K562 (cell line): ENCODE measurements around the gene ROPN1. TPM values are rescaled to one million over a fixed set of nuclear protein-coding genes. Genes with fewer than 3 reads are reported as not detected.

Source experiments
- ATAC-seq: fragments of 200-7000 bp; cut with Tn5 transposase; 3 replicates; pipeline ENCODE4 v1.9.1; 2020; ENCODE audit warnings: moderate library complexity
- BruUV-seq: library from RNA; stranded (reverse); fragments of 400-500 nt; replicated peaks from 2 replicates; lab custom pipeline; 2021; lab: Mats Ljungman, UMichigan
- CTCF ChIA-PET: fragments of 300-600 bp; formaldehyde crosslinking; extraction: SDS; loops from one replicate; lab custom pipeline; 2021; ENCODE audit warnings: low intra/inter-chr PET ratio; lab: Yijun Ruan, JAX
- POLR2A ChIA-PET: fragments of 300-600, 350-650 bp; sonication (Branson Sonifier 250); formaldehyde crosslinking; extraction: SDS; loops from one replicate; lab custom pipeline; 2021; ENCODE audit warnings: antibody characterized with exemption, inconsistent platforms; lab: Yijun Ruan, JAX
- DNase-seq, 4 experiments: peaks; one replicate each; pipeline versions ENCODE4 v3.0.0 to v3.0.0-alpha.2; 2011 to 2018; ENCODE audit warnings: low spot score in 3 of 4, mixed read lengths in 3 of 4; ENCODE audit errors: extremely low read depth in 1 of 4
- FAIRE-seq: peaks from 2 replicates; lab custom pipeline; 2011; peaks lifted over from hg19 to GRCh38; lab: Jason Lieb, UNC
- H2AFZ ChIP-seq: 2 replicates; pipeline ENCODE4 v1.6.0; 2011; ENCODE audit warnings: low read depth, low read length, control low read depth, inconsistent platforms
- H3K27ac ChIP-seq: fragments of 200-600 bp; 3 replicates; pipeline ENCODE4 v1.8.0; 2011; ENCODE audit warnings: low read depth, mild to moderate bottlenecking, control low read depth, inconsistent platforms, low read length, moderate library complexity, mixed read lengths; ENCODE audit errors: extremely low read depth
- H3K27me3 ChIP-seq, 2 experiments: fragments of 300-600 bp in 1 of 2; 2 replicates in 1 of 2; 3 replicates in 1 of 2; pipeline versions ENCODE4 v1.6.0 to v1.8.0; 2011; ENCODE audit warnings: inconsistent platforms in 2 of 2, low read length in 2 of 2, mild to moderate bottlenecking in 1 of 2, mixed read lengths in 1 of 2, moderate library complexity in 1 of 2; ENCODE audit not compliant: control insufficient read depth in 2 of 2, insufficient read depth in 2 of 2
- H3K36me3 ChIP-seq: fragments of 300-600 bp; 3 replicates; pipeline ENCODE4 v1.8.0; 2011; ENCODE audit warnings: mild to moderate bottlenecking, low read length, inconsistent platforms; ENCODE audit not compliant: control insufficient read depth, insufficient read depth
- H3K4me1 ChIP-seq, 2 experiments: fragments of 200-600 bp in 1 of 2; replicated peaks in 1 of 2; 2 replicates in 1 of 2; 3 replicates in 1 of 2; pipeline versions ENCODE4 v1.5.1 to v1.8.0; 2011; ENCODE audit warnings: inconsistent platforms in 2 of 2, low read length in 2 of 2, mild to moderate bottlenecking in 1 of 2, mixed read lengths in 1 of 2, moderate library complexity in 1 of 2; ENCODE audit not compliant: control insufficient read depth in 2 of 2, insufficient read depth in 2 of 2
- H3K4me2 ChIP-seq: 2 replicates; pipeline ENCODE4 v1.6.1; 2011; ENCODE audit warnings: low read length, control low read depth, inconsistent platforms, mixed read lengths; ENCODE audit not compliant: insufficient read depth
- H3K4me3 ChIP-seq: fragments of 200-600 bp; sonication (generic), shearing (Covaris generic); 2 replicates; pipeline ENCODE4 v1.5.1; 2016; ENCODE audit warnings: control low read depth, inconsistent platforms
- H3K79me2 ChIP-seq: fragments of 200-600 bp; 3 replicates; pipeline ENCODE4 v1.8.0; 2011; ENCODE audit warnings: low read length, inconsistent platforms; ENCODE audit not compliant: control insufficient read depth, insufficient read depth
- H3K9ac ChIP-seq, 2 experiments: 2 replicates each; pipeline versions ENCODE4 v1.6.0 to v1.6.1; 2011; ENCODE audit warnings: low read depth in 2 of 2, low read length in 2 of 2, control low read depth in 1 of 2, inconsistent platforms in 1 of 2, mild to moderate bottlenecking in 1 of 2, mixed read lengths in 1 of 2; ENCODE audit not compliant: insufficient read depth in 1 of 2
- H3K9me1 ChIP-seq: one replicate; pipeline ENCODE4 v1.6.0; 2011; ENCODE audit warnings: inconsistent platforms, mild to moderate bottlenecking, low read length, moderate library complexity; ENCODE audit not compliant: control insufficient read depth, insufficient read depth
- H3K9me3 ChIP-seq: replicated peaks from 2 replicates; pipeline ENCODE4 v1.5.1; 2011; ENCODE audit warnings: low read depth, low read length, inconsistent platforms; ENCODE audit not compliant: control insufficient read depth, insufficient read depth
- H4K20me1 ChIP-seq: replicated peaks from 2 replicates; pipeline ENCODE4 v1.6.1; 2011; ENCODE audit warnings: low read length, inconsistent platforms, mixed read lengths; ENCODE audit not compliant: control insufficient read depth, insufficient read depth
- ATF2 ChIP-seq: sonication (generic); formaldehyde crosslinking; IDR thresholded peaks from 2 replicates; pipeline ENCODE4 v1.8.1; 2022; ENCODE audit warnings: missing genetic modification reagents
- ELF2 ChIP-seq: fragments of 250-450 bp; sonication (Bioruptor Pico); IDR thresholded peaks from 2 replicates; pipeline ENCODE4 v1.5.0; 2021; ENCODE audit warnings: mild to moderate bottlenecking
- FIP1L1 ChIP-seq: fragments of 200-400 bp; formaldehyde crosslinking; IDR thresholded peaks from 2 replicates; pipeline ENCODE4 v1.6.1; 2018; ENCODE audit warnings: mild to moderate bottlenecking, low read depth, low read length; ENCODE audit not compliant: poor library complexity, severe bottlenecking
- HDAC1 ChIP-seq, 2 experiments: fragments of 450-650 bp; IDR thresholded peaks; 2 replicates each; pipeline ENCODE4 v1.6.1; 2016 to 2017; ENCODE audit warnings: inconsistent platforms in 1 of 2, mild to moderate bottlenecking in 1 of 2, moderate library complexity in 1 of 2
- HDAC8 ChIP-seq: fragments of 450-650 bp; IDR thresholded peaks from 2 replicates; pipeline ENCODE4 v1.6.1; 2016; ENCODE audit warnings: mild to moderate bottlenecking, missing genetic modification characterization, moderate library complexity, missing compliant biosample characterization
- LCOR ChIP-seq: sonication (generic); formaldehyde crosslinking; IDR thresholded peaks from 2 replicates; pipeline ENCODE4 v1.8.0; 2022; ENCODE audit warnings: mild to moderate bottlenecking, missing genetic modification reagents
- NFIC ChIP-seq: fragments of 450-650 bp; IDR thresholded peaks from 2 replicates; pipeline ENCODE4 v1.6.1; 2017; ENCODE audit warnings: mild to moderate bottlenecking, inconsistent platforms
- NFYB ChIP-seq: IDR thresholded peaks from 2 replicates; pipeline ENCODE4 v1.6.1; 2011; ENCODE audit warnings: mild to moderate bottlenecking, moderate library complexity; ENCODE audit not compliant: insufficient read length; ENCODE audit errors: extremely low read depth
- RBM14 ChIP-seq: fragments of 200-400 bp; formaldehyde crosslinking; IDR thresholded peaks from 2 replicates; pipeline ENCODE4 v1.6.1; 2018; ENCODE audit warnings: low read depth, mild to moderate bottlenecking, low read length, moderate library complexity, borderline replicate concordance; ENCODE audit not compliant: insufficient read depth
- SIRT6 ChIP-seq: IDR thresholded peaks from one replicate; pipeline ENCODE4 v1.6.1; 2012; ENCODE audit warnings: low read depth, mild to moderate bottlenecking, control low read depth, inconsistent platforms, low read length, moderate library complexity
- SMAD3 ChIP-seq: fragments of 450-650 bp; formaldehyde crosslinking; conservative IDR thresholded peaks from 2 replicates; pipeline ENCODE4 v1.4.0; 2020; ENCODE audit warnings: mild to moderate bottlenecking
- ZC3H11A ChIP-seq: IDR thresholded peaks from 2 replicates; pipeline ENCODE4 v1.6.1; 2012; ENCODE audit warnings: low read depth, low read length, improper control_type of control experiment
- ZNF12 ChIP-seq: sonication (generic); formaldehyde crosslinking; IDR thresholded peaks from 2 replicates; pipeline ENCODE4 v1.4.0; 2020; ENCODE audit warnings: mild to moderate bottlenecking, missing genetic modification reagents
- ZNF121 ChIP-seq: sonication (generic); formaldehyde crosslinking; conservative IDR thresholded peaks from 2 replicates; pipeline ENCODE4 v1.8.0; 2022; ENCODE audit warnings: missing genetic modification reagents
- ZNF717 ChIP-seq: fragments of 250-450 bp; sonication (Bioruptor Pico); IDR thresholded peaks from 2 replicates; pipeline ENCODE4 v1.5.0; 2021
- WGBS: fragments of 100-300 bp; shearing (Covaris generic); methylation state at CpG from one replicate; pipeline ENCODE4 v1.1.6; 2016; ENCODE audit warnings: low coverage, mixed read lengths; ENCODE audit not compliant: insufficient coverage; ENCODE audit errors: missing lambda C conversion rate; 5-methylcytosine and 5-hydroxymethylcytosine counted together
- in situ Hi-C: fragments of 300-500 bp; cut with MboI; formaldehyde crosslinking; loops from 4 replicates; pipeline ENCODE4 v1.15.0; 2018; ENCODE audit warnings: inconsistent platforms, mixed read lengths
- intact Hi-C: fragments of 100-400 bp; cut with micrococcal nuclease; formaldehyde crosslinking; loops from 2 replicates; pipeline ENCODE4 v1.14.2; 2022
- polyA plus RNA-seq, 8 experiments: library from polyadenylated mRNA; depleted of rRNA in 4 of 8; stranded (reverse) in 5 of 8; unstranded in 3 of 8; fragments of >200 nt; fragmentation: Nextera tagmentation in 2 of 8; fragmentation: Illumina TruSeq in 1 of 8; extraction: Ambion mirVana in 2 of 8; extraction: Trizol in 1 of 8; gene quantifications; 2 replicates each; pipeline versions ENCODE4 v1.2.1 to v1.2.3, GENCODE V29; 2011 to 2014; ENCODE audit warnings: inconsistent platforms in 1 of 8, missing spikeins in 1 of 8
- total RNA-seq, 7 experiments: library from RNA; depleted of rRNA in 6 of 7; stranded (reverse); fragments of >200 nt in 6 of 7; fragmentation: Illumina TruSeq in 2 of 7; extraction: Trizol in 2 of 7; gene quantifications; 2 replicates each; pipeline versions ENCODE4 v1.2.1 to v1.2.3, GENCODE V29; 2011 to 2021; ENCODE audit warnings: low replicate concordance in 1 of 7
- TF ChIP-seq, protein P1 (sequence below): fragments of 250-450 bp; sonication (Bioruptor Pico); IDR thresholded peaks from 2 replicates; pipeline ENCODE4 v1.5.0; 2021

ROPN1 gene
- total and polyA plus RNA-seq, 9 of the 15 experiments (the other 6 are each of a cell fraction or from before 2014, with no cell fraction given), result not detected

DNA sequence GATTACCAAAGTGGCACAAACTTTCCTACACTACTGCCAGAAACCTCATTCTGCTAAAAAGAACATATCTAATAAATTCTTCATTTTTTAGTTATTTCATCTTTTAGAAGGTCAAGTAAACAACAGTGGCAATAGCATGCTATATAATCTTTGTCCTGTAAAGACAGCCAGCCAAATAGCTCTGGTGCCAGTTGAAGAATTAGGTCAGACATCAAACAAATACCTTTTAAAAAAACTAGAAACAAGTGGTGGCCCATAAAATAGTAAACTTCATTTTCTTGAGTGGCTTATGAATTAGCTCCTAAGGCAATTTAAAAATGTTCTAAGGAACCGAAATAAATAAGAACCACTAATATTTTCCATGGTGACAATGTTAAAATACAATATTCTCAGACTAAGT lies 50.4 kb downstream of the ROPN1 start (continued):
- TF ChIP-seq FIP1L1 (no peak), ZNF12 (no peak)

DNA sequence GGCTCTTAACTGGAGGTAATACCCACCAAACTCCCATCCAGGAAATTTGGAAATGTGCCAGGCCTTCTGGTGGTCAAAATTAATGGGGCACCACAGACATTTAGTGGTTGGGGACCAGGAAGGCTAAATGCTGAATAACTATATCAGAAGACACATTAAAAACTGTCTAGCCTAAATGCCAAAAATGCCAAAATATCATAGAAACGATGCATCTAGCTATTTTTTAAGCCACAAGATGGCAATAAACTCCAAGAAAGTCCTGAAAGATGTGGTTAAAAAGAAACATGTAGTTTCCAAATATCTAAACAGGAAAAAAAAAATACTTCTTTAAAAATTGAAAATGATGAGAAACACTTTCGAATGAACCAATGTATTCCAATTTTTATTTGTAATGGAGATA lies 50.8 kb downstream of the ROPN1 start:
- no peak for FAIRE-seq
- CTCF ChIA-PET, result no interaction called here

DNA sequence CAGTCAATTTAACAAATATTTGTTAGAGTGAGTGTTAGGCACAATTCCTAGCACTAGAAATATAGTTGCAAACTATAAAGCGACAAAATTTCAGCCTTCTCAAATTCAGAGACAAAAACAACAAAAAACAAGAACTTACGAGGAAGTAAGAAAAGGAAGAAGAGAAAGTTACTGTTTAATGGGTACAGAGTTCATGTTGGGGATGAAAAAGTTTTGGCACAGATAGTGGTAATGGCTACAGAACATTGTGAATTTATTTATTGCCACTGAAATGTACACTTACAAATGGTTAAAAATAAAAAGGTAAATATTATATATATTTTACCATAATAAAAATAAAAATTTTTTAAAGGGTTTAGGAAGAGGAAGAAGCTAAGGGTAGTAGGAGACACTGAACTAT lies 52.2 kb downstream of the ROPN1 start:
- intact Hi-C loops, result no loop called here
- H2AFZ ChIP-seq, result no peak overlapping the region
- BruUV-seq, result no TSS peak
- H3K4me3 ChIP-seq, result no peak overlapping the region
- CTCF ChIA-PET, result no interaction called here
- WGBS, result 100% methylated on average over 2 of the region's 2 CpGs
- no peak overlapping the region for H3K9ac ChIP-seq
- H3K9me3 ChIP-seq, result no peaks in the 10 kb centered on the region
- H3K9me1 ChIP-seq, result no peaks in the 10 kb centered on the region
- no peak for DNase-seq
- no peaks in the 10 kb centered on the region for H3K27me3 ChIP-seq
- H3K4me2 ChIP-seq, result no peak overlapping the region
- no peak for ATAC-seq
- H3K36me3 ChIP-seq, result peaks cover 60% of the 10 kb centered on the region
- no peaks in the 10 kb centered on the region for H4K20me1 ChIP-seq
- no peak for FAIRE-seq
- no peaks in the 10 kb centered on the region for H3K79me2 ChIP-seq
- POLR2A ChIA-PET, result no interaction called here
- no peak overlapping the region for H3K27ac ChIP-seq
- H3K4me1 ChIP-seq, result no peaks in the 10 kb centered on the region
- in situ Hi-C loops, result no loop called here
- TF ChIP-seq SMAD3 (CRISPR knock-in tag) (no peak), ZNF717 (CRISPR knock-in tag) (no peak), SIRT6 (no peak), LCOR (CRISPR knock-in tag) (no peak), NFYB (no peak), ATF2 (no peak), ELF2 (no peak), HDAC1 (IDR thresholded peaks at IDR 0.05) (no peak), ZNF121 (CRISPR knock-in tag) (no peak), HDAC8 (tag) (no peak), RBM14 (no peak)
- TF ChIP-seq, protein P1, sequence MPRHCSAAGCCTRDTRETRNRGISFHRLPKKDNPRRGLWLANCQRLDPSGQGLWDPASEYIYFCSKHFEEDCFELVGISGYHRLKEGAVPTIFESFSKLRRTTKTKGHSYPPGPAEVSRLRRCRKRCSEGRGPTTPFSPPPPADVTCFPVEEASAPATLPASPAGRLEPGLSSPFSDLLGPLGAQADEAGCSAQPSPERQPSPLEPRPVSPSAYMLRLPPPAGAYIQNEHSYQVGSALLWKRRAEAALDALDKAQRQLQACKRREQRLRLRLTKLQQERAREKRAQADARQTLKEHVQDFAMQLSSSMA (CRISPR knock-in tag), result no peak

More for the DNA sequence above, 50.8 kb downstream of the ROPN1 start:
- intact Hi-C loops (no loop called here), in situ Hi-C loops (no loop called here)
- ATAC-seq (no peak), DNase-seq (no peak)
- Histone ChIP-seq H4K20me1 (no peaks in the 10 kb centered on the region), H3K4me2 (no peak overlapping the region), H3K4me3 (no peak overlapping the region), H3K9ac (no peak overlapping the region), H2AFZ (no peak overlapping the region), H3K4me1 (no peaks in the 10 kb centered on the region), H3K36me3 (peaks cover 62% of the 10 kb centered on the region), H3K9me1 (no peaks in the 10 kb centered on the region), H3K9me3 (no peaks in the 10 kb centered on the region), H3K27ac (no peak overlapping the region), H3K27me3 (no peaks in the 10 kb centered on the region), H3K79me2 (no peaks in the 10 kb centered on the region)
- BruUV-seq, result no TSS peak
- POLR2A ChIA-PET, result no interaction called here
- no peak for TF ChIP-seq ZC3H11A
- TF ChIP-seq NFIC, result peak; percentile 36; the same call in 1 of the 2 replicates
- WGBS, result 69% methylated on average over 2 of the region's 2 CpGs
